Activated CD4-positive, alpha-beta T cell treated with anti-CD3 and anti-CD28 coated beads, Interleukin-2, amount 10 ng/mL, durations not matched to agents 24 days and 14 days (primary cell): Measurements from ENCODE around the gene AKR1D1. TPM values are rescaled to one million over a fixed set of nuclear protein-coding genes. Genes with fewer than 3 reads are reported as not detected.
"Not testable (repeated sequence)": the region's sequence is repeated elsewhere in the genome, so short reads cannot be mapped to it uniquely, and the experiment has no call there.

Experiments used
- DNase-seq: peaks from one replicate; pipeline ENCODE4 v3.0.0; 2022
- H3K27ac Mint-ChIP-seq: one replicate; pipeline ENCODE4 v1.8.0; 2022; ENCODE audit warnings: mild to moderate bottlenecking, mixed read lengths
- H3K27me3 Mint-ChIP-seq: one replicate; pipeline ENCODE4 v1.8.0; 2022; ENCODE audit warnings: mixed read lengths
- H3K36me3 Mint-ChIP-seq: one replicate; pipeline ENCODE4 v1.8.0; 2022; ENCODE audit warnings: low read depth, mild to moderate bottlenecking, mixed read lengths
- H3K4me1 Mint-ChIP-seq: one replicate; pipeline ENCODE4 v1.8.0; 2021; ENCODE audit warnings: mixed read lengths
- H3K4me3 Mint-ChIP-seq: one replicate; pipeline ENCODE4 v1.8.0; 2022; ENCODE audit warnings: mild to moderate bottlenecking, moderate library complexity, mixed read lengths
- H3K9me3 Mint-ChIP-seq: one replicate; pipeline ENCODE4 v1.8.0; 2021; ENCODE audit warnings: mixed read lengths
- intact Hi-C: fragments of 100-400 bp; cut with micrococcal nuclease; formaldehyde crosslinking; loops from one replicate; pipeline ENCODE4 v1.15.1; 2023
- total RNA-seq: library from RNA; stranded (reverse); gene quantifications from 2 replicates; pipeline ENCODE4 v1.2.3, GENCODE V29; 2022

AKR1D1 gene
- total RNA-seq, 1 donor from 2014 or later: not detected

- H3K4me3 Mint-ChIP-seq: no peak overlapping the region
- intact Hi-C loops: no loop called here
- H3K9me3 Mint-ChIP-seq: no peaks in the 10 kb centered on the region
- H3K27me3 Mint-ChIP-seq: no peaks in the 10 kb centered on the region
- no peak for DNase-seq
- no peak overlapping the region for H3K27ac Mint-ChIP-seq
- no peaks in the 10 kb centered on the region for H3K36me3 Mint-ChIP-seq
- H3K4me1 Mint-ChIP-seq: no peaks in the 10 kb centered on the region
Measured at GRCh38 chr7:138081868-138082267, 5.6 kb downstream of the AKR1D1 start.

GRCh38 chr7:138083859-138084258 is 7.6 kb downstream of the AKR1D1 start:
- Mint-ChIP-seq H3K27ac (no peak overlapping the region), H3K9me3 (no peaks in the 10 kb centered on the region), H3K4me3 (no peak overlapping the region), H3K27me3 (no peaks in the 10 kb centered on the region), H3K36me3 (no peaks in the 10 kb centered on the region), H3K4me1 (no peaks in the 10 kb centered on the region)
- intact Hi-C loops: no loop called here
- DNase-seq: no peak

GRCh38 chr7:138086563-138087270 is 10.5 kb downstream of the AKR1D1 start:
- Mint-ChIP-seq H3K27ac (no peak overlapping the region), H3K4me1 (no peaks in the 10 kb centered on the region), H3K9me3 (no peaks in the 10 kb centered on the region), H3K36me3 (no peaks in the 10 kb centered on the region), H3K4me3 (no peak overlapping the region), H3K27me3 (no peaks in the 10 kb centered on the region)
- no peak for DNase-seq
- intact Hi-C loops: no loop called here

DNA sequence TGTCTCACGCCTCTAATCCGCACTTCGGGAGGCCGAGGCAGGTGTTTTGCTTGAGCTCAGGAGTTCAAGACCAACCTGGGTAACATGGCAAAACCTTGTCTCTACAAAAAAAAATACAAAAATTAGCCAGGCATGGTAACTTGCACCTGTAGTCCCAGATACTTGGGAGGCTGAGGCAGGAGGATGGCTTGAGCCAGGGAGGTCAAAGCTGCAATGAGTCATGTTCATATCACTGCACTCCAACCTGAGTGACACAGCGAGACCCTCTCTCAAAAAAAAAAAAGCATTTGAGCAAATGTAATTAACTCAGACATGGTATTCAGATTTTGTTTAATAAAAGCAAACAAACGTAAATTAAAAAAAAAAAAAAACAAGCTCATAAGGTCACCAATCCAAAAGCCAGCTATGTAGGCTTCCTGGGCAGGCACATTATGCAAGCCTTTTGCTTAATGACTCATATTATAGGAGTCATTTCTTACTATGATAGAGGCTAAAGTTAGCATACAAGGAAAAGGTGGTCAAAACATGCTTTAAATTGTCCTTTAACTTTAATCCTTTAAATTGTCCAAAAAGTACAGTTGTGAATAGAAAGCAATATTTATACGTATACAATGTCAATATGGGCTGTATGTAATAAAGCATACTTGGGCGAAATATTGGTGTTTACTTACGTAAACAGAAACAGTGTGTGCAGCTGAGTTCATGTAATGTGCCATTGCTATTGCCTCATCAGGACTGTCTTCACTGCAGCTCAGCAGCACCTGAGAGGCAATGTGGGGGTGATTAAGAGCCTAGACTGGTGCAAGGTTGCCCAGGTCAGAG is 13.0 kb downstream of the AKR1D1 start:
- DNase-seq: no peak
- H3K9me3 Mint-ChIP-seq: no peaks in the 10 kb centered on the region

GRCh38 chr7:138091032-138091431 is 14.8 kb downstream of the AKR1D1 start:
- H3K9me3 Mint-ChIP-seq: no peaks in the 10 kb centered on the region
- H3K4me3 Mint-ChIP-seq: no peak overlapping the region
- intact Hi-C loops: no loop called here

More for the DNA sequence above, 13.0 kb downstream of the AKR1D1 start:
- no peak overlapping the region for H3K4me3 Mint-ChIP-seq
- intact Hi-C loops: no loop called here
- H3K27ac Mint-ChIP-seq: no peak overlapping the region
- no peaks in the 10 kb centered on the region for H3K27me3 Mint-ChIP-seq
- H3K4me1 Mint-ChIP-seq: no peaks in the 10 kb centered on the region
- no peaks in the 10 kb centered on the region for H3K36me3 Mint-ChIP-seq

GRCh38 chr7:138091840-138092239 is 15.6 kb downstream of the AKR1D1 start:
- H3K4me1 Mint-ChIP-seq, H3K36me3 Mint-ChIP-seq, H3K4me3 Mint-ChIP-seq, H3K27ac Mint-ChIP-seq, DNase-seq, intact Hi-C loops, H3K27me3 Mint-ChIP-seq, H3K9me3 Mint-ChIP-seq: not testable (repeated sequence)

More at GRCh38 chr7:138091032-138091431, 14.8 kb downstream of the AKR1D1 start:
- no peaks in the 10 kb centered on the region for H3K4me1 Mint-ChIP-seq
- H3K27ac Mint-ChIP-seq: no peak overlapping the region
- H3K27me3 Mint-ChIP-seq: no peaks in the 10 kb centered on the region
- DNase-seq: no peak
- no peaks in the 10 kb centered on the region for H3K36me3 Mint-ChIP-seq

DNA sequence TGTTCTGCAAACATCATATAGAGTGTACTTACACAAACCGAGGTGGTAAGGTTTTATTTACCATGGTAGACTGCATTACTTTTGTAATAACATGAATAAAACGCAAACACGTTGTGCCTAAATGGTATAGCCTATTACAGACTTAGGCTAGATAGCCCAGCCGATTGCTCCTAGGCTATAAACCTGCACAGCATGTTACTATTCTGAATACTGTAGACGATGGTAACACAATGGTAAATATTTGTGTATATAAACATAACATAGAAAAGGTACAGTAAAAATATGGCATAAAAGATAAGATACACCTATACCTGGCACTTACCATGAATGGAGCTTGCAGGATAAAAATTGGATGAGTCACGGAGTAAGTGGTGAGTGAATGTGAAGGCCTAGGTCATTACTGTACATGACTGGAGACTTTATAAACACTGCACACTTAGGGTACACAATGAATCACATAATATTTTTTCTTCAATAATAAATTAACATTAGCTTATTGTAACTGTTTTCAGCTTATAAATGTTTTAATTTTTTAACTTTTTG is 16.3 kb downstream of the AKR1D1 start:
- Mint-ChIP-seq H3K27ac (no peak overlapping the region), H3K36me3 (no peaks in the 10 kb centered on the region), H3K27me3 (no peaks in the 10 kb centered on the region), H3K4me3 (no peak overlapping the region), H3K4me1 (no peaks in the 10 kb centered on the region), H3K9me3 (no peaks in the 10 kb centered on the region)
- intact Hi-C loops: no loop called here
- no peak for DNase-seq

- DNase-seq: no peak
- intact Hi-C loops: no loop called here
- Mint-ChIP-seq H3K27ac (no peak overlapping the region), H3K27me3 (no peaks in the 10 kb centered on the region), H3K36me3 (no peaks in the 10 kb centered on the region), H3K9me3 (no peaks in the 10 kb centered on the region), H3K4me1 (no peaks in the 10 kb centered on the region), H3K4me3 (no peak overlapping the region)
Measured at GRCh38 chr7:138095972-138096935, 20.0 kb downstream of the AKR1D1 start.

- DNase-seq: peak; percentile 69
- H3K36me3 Mint-ChIP-seq: no peaks in the 10 kb centered on the region
- H3K27me3 Mint-ChIP-seq: no peaks in the 10 kb centered on the region
- H3K4me1 Mint-ChIP-seq: no peaks in the 10 kb centered on the region
- intact Hi-C loops: no loop called here
- H3K27ac Mint-ChIP-seq: no peak overlapping the region
- no peak overlapping the region for H3K4me3 Mint-ChIP-seq
- H3K9me3 Mint-ChIP-seq: no peaks in the 10 kb centered on the region
Measured at GRCh38 chr7:138097064-138097741, 20.9 kb downstream of the AKR1D1 start.

GRCh38 chr7:138099813-138100212 is 23.6 kb downstream of the AKR1D1 start:
- Mint-ChIP-seq H3K9me3 (no peaks in the 10 kb centered on the region), H3K36me3 (no peaks in the 10 kb centered on the region), H3K27me3 (no peaks in the 10 kb centered on the region), H3K4me1 (no peaks in the 10 kb centered on the region), H3K27ac (no peak overlapping the region), H3K4me3 (no peak overlapping the region)
- no peak for DNase-seq
- intact Hi-C loops: no loop called here

- intact Hi-C loops: no loop called here
Measured at GRCh38 chr7:138105221-138105620, 29.0 kb downstream of the AKR1D1 start.

DNA sequence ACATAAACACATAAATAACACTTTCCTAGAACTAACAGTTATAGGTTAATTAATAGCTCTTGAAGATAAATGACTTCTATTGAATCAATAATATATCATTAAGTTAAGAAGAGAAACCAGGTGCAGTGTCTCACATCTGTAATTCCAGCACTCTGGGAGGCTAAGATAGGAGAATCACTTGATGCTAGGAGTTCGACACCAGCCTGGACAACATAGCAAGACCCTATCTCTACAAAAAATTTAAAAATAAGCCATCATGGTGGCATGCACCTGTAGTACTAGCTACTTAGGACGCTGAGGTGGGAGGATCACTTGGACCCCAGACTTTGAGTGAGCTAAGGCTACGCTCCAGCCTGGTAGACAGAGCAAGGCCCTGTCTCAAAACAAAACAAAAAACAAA is 38.8 kb downstream of the AKR1D1 start:
- H3K4me1 Mint-ChIP-seq: no peaks in the 10 kb centered on the region

More at GRCh38 chr7:138105221-138105620, 29.0 kb downstream of the AKR1D1 start:
- no peaks in the 10 kb centered on the region for H3K4me1 Mint-ChIP-seq
- H3K27ac Mint-ChIP-seq: no peak overlapping the region
- H3K27me3 Mint-ChIP-seq: peaks cover 10% of the 10 kb centered on the region
- DNase-seq: no peak
- no peaks in the 10 kb centered on the region for H3K36me3 Mint-ChIP-seq
- no peaks in the 10 kb centered on the region for H3K9me3 Mint-ChIP-seq
- no peak overlapping the region for H3K4me3 Mint-ChIP-seq

GRCh38 chr7:138116141-138116540 is 39.9 kb downstream of the AKR1D1 start:
- H3K36me3 Mint-ChIP-seq: no peaks in the 10 kb centered on the region
- DNase-seq: no peak
- no peaks in the 10 kb centered on the region for H3K4me1 Mint-ChIP-seq
- no peaks in the 10 kb centered on the region for H3K9me3 Mint-ChIP-seq
- intact Hi-C loops: no loop called here
- H3K4me3 Mint-ChIP-seq: no peak overlapping the region
- H3K27ac Mint-ChIP-seq: no peak overlapping the region
- peaks cover 10% of the 10 kb centered on the region for H3K27me3 Mint-ChIP-seq

More for the DNA sequence above, 38.8 kb downstream of the AKR1D1 start:
- H3K27ac Mint-ChIP-seq: no peak overlapping the region
- intact Hi-C loops: no loop called here
- no peaks in the 10 kb centered on the region for H3K9me3 Mint-ChIP-seq
- no peak overlapping the region for H3K4me3 Mint-ChIP-seq
- DNase-seq: no peak
- H3K27me3 Mint-ChIP-seq: peaks cover 13% of the 10 kb centered on the region
- H3K36me3 Mint-ChIP-seq: no peaks in the 10 kb centered on the region
